GM18505 (cell line): ENCODE results near the gene SLC38A10.
"Not testable (repeated sequence)": the region's sequence is repeated elsewhere in the genome, so short reads cannot be mapped to it uniquely, and the experiment has no call there.

Experiments
- ATAC-seq: cut with Tn5 transposase; IDR thresholded peaks from one replicate; pipeline ENCODE4 v1.9.1; 2021; ENCODE audit not compliant: unreplicated experiment
- POLR2A ChIP-seq: IDR thresholded peaks from 4 replicates; pipeline ENCODE4 v1.6.1; 2011; ENCODE audit warnings: borderline replicate concordance; ENCODE audit not compliant: insufficient read depth, insufficient read length; ENCODE audit errors: extremely low read depth

The SLC38A10 gene

DNA sequence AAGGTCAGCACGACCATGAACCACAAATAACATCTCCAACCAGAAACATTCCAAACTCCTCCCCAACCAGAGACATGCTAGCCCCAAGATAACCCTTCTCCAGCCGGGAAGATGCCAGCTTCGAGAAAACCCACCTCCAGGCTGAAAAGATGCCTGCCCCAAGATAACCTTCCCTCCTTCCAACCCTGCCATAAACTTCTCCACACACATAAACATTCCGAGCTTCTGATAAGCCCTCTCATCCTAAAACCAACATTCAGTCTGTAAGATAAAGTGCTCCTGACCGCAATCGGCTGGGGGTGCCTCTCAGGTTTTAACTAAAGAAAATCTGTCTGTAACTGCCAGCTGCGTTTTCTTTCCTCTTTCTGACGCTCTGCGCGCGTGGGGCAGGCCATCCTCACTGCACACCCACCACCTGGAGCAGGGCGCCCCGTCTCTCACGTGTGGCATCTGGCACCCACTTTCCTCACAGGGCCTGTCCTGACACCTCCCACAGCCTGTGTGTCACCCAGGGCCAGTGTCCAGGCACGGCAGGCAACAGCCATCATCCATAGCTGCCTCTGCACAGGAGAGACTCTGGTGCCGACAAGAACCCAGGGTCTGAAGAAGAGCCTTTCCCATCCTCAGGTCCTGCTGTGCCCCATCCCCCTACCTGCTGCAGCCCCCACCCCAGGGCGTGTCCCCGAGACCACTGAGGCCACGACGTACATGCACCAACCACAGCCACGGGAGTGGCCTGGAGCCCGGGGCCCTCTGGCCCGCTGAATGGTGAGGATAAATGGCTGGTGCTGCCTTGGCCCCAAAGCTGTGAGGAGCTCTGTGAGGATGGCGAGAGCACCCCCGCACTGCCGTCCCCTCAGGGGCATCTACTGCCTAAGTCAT lies 59.9 kb downstream of the SLC38A10 start:
- ATAC-seq: no peak
- no peak for TF ChIP-seq POLR2A

GRCh38 chr17:81234506-81234855 lies 60.6 kb downstream of the SLC38A10 start:
- TF ChIP-seq POLR2A: no peak
- no peak for ATAC-seq

DNA sequence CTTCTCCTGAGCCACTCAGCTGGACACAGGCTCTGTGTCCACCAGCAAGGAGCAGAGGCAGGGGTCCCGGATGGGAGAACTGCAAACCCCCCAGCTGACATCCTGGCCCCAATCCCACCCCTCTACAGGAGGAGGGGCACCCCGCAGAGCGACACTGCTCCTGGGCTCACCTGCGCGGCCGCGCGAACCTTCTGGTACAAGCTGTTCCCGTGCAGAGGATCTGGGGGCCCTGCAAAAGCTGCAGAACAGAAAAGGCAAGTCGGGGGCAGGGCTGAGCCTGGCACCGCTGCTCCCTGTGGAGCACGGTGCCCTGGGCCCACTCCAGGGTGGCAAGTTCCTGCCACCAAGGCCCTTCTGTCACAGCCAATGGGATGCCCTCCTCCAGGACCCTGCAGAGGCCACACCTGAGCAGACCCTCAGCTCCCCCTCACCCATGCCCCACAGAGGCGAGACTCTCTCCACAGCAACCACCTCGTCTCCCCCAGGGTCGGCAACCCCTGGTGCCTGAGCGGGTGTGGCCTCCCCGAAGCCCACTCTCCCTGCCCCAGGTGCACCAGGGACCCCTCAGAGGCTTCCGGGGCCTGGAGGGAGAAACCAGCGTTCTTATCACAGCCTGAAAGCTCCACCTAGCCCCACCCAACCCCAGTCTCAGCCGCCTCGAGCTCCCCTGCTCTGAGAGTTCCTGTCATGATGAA lies 61.1 kb downstream of the SLC38A10 start:
- TF ChIP-seq POLR2A: no peak
- ATAC-seq: no peak

GRCh38 chr17:81233316-81233715 lies 61.8 kb downstream of the SLC38A10 start:
- ATAC-seq: no peak
- no peak for TF ChIP-seq POLR2A

GRCh38 chr17:81232616-81233241 lies 62.4 kb downstream of the SLC38A10 start:
- no peak for ATAC-seq
- TF ChIP-seq POLR2A: no peak

DNA sequence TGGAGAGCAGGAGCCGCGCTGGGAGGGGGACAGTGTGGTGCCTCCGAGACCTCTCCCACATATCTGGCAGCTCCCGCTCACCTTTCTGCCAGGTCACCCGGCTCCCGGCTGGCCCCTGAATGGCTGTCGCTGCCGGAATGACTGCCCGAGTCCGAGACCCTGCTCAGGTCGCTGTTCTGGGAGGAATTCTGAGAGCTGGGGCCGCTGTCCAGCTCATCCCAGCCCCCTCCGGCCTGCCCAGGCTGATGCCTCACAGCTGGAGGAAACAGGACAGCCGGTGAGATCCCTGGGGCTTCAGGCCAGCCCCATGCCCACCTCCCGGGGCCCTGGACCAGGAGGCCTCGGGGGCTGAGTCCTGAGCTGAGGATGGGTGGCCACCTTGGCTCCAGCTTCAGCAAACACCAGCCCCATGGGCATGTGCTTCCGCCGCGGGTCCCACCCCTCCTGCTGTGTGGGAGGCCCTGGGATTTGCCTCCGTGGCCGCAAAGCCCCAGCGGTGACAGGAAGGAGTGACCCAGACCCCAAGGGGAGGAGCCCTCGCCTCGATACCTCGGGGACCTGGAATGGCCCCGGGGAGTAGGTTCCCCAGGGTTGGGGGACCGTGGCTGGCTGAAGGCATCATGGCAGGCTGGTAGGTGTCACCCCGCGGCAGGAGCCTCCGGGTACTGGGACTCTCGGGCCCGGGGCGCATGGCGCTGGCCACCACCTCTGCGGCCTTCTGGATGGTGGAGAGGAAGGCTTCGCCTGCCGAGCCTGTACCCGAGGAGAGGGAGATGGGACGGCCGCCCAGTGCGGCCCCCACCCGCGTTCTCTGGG lies 63.1 kb downstream of the SLC38A10 start:
- ATAC-seq: no peak
- TF ChIP-seq POLR2A: no peak

GRCh38 chr17:81231121-81231645 lies 63.9 kb downstream of the SLC38A10 start:
- TF ChIP-seq POLR2A: no peak
- ATAC-seq: no peak

- no peak for ATAC-seq
- no peak for TF ChIP-seq POLR2A
These were observed 64.9 kb downstream of the SLC38A10 start for GRCh38 chr17:81230043-81230820.

- ATAC-seq: no peak
- no peak for TF ChIP-seq POLR2A
These were observed 65.5 kb downstream of the SLC38A10 start for GRCh38 chr17:81229666-81229920.

DNA sequence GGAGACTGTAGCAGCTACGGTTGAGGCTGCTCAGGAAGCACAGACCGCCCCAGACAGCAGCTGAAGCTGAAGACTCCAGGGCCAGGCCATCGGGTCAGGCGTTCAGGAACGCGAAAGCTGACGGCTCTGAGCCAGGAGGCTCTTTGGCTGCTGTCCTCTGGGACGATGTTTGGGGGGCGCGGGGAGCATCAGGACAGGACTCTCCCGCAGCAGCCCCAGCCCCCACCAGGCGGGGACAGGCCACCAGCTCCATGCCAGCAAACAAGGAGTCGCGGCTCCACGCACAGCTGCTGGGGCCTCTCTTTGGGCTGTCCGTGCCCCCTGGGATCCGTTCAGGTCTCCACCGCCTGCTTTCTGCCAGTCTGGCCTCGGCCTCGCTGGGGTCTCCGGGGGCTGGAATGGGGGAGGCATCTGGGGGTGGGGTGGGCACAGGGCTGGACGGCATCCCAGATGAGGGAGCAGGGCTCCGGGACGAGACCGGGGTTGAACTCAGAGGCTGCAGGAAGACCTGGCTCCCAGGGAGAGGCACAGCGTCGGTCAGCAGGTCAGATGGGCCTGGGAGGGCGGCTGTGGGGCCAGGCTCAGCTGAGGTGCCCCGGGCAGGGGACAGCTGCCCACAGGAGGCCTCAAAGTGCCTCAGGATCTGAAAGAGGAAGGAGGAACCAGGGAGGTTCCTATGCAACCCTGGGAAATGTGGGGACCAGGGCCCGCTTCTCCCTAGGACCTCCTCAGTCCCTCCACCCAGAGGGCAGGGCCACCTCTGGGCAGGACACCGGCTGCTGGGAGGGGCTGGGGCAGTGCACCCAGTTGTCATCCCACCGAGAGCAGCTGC lies 66.1 kb downstream of the SLC38A10 start:
- ATAC-seq: no peak
- no peak for TF ChIP-seq POLR2A

DNA sequence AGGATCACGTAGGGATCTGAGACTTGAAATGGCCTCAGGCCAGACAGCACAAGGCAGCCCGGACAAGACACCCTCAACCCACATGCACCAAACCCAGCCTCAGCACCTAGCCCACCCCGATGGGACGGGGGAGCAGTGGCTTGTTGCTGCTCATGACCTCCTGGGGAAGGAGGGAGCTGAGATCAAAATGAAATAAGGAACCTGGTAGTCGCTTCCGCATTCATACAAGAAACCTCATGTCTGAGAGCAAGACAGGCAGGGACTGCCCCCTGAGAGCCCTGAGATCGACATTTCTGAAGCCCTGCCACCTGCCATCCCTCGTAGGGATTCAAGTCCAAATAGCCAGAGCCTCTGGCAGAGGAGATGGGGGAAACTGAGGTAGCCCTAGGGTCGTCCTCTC lies 66.7 kb downstream of the SLC38A10 start:
- no peak for ATAC-seq
- peak; percentile 20 for TF ChIP-seq POLR2A

- not testable (repeated sequence) for ATAC-seq
These were observed 67.5 kb downstream of the SLC38A10 start for GRCh38 chr17:81227630-81228029.
